HepG2 (cell line): ENCODE results near the gene TGIF1. TPM values are rescaled to one million over a fixed set of nuclear protein-coding genes. Genes with fewer than 3 reads are reported as not detected.

Source experiments
- BRCA1 ChIP-seq: sonication (generic); formaldehyde crosslinking; IDR thresholded peaks from 2 replicates; pipeline ENCODE4 v1.4.0; 2020; ENCODE audit warnings: missing genetic modification reagents
- HNRNPL ChIP-seq: fragments of 200-400 bp; formaldehyde crosslinking; IDR thresholded peaks from 2 replicates; pipeline ENCODE4 v1.6.1; 2017; ENCODE audit warnings: mild to moderate bottlenecking, low read depth, low read length
- NFIB ChIP-seq: sonication (generic); formaldehyde crosslinking; IDR thresholded peaks from 2 replicates; pipeline ENCODE4 v1.9.0; 2021; ENCODE audit warnings: missing genetic modification reagents, mild to moderate bottlenecking, borderline replicate concordance
- PPARG ChIP-seq: conservative IDR thresholded peaks from 2 replicates; pipeline ENCODE4 v1.6.1; 2016; ENCODE audit warnings: missing biosample characterization, missing genetic modification reagents
- ZSCAN25 ChIP-seq: sonication (generic); formaldehyde crosslinking; IDR thresholded peaks from 2 replicates; pipeline ENCODE4 v1.8.0; 2022; ENCODE audit warnings: mild to moderate bottlenecking, missing genetic modification reagents
- polyA plus RNA-seq, 8 experiments: library from polyadenylated mRNA; depleted of rRNA in 3 of 8; stranded (reverse) in 7 of 8; unstranded in 1 of 8; fragments of >200 nt; fragmentation: Illumina TruSeq in 4 of 8; extraction: Trizol in 4 of 8; gene quantifications; 2 replicates each; pipeline versions ENCODE4 v1.2.1 to v1.2.3, GENCODE V29; 2011 to 2016; ENCODE audit warnings: low read depth in 4 of 8, missing spikeins in 1 of 8, mixed read lengths in 1 of 8; ENCODE audit not compliant: insufficient read depth in 1 of 8
- total RNA-seq, 5 experiments: library from RNA; depleted of rRNA; stranded (reverse); fragments of >200 nt; fragmentation: Illumina TruSeq; extraction: Trizol; gene quantifications; 2 replicates each; pipeline ENCODE4 v1.2.3, GENCODE V29; 2016; ENCODE audit warnings: low read depth in 1 of 5
- TF ChIP-seq, protein P1 (sequence below): sonication (generic); formaldehyde crosslinking; IDR thresholded peaks from 2 replicates; pipeline ENCODE4 v1.4.0; 2020; ENCODE audit warnings: missing genetic modification reagents
- TF ChIP-seq, protein P2 (sequence below): sonication (generic); formaldehyde crosslinking; IDR thresholded peaks from 2 replicates; pipeline ENCODE4 v1.4.0; 2020; ENCODE audit warnings: mild to moderate bottlenecking, missing genetic modification reagents

The TGIF1 gene
- total and polyA plus RNA-seq, 2 of the 13 experiments (the other 11 are each of a cell fraction or from before 2014, with no cell fraction given): 50.0 to 76.1 TPM

DNA sequence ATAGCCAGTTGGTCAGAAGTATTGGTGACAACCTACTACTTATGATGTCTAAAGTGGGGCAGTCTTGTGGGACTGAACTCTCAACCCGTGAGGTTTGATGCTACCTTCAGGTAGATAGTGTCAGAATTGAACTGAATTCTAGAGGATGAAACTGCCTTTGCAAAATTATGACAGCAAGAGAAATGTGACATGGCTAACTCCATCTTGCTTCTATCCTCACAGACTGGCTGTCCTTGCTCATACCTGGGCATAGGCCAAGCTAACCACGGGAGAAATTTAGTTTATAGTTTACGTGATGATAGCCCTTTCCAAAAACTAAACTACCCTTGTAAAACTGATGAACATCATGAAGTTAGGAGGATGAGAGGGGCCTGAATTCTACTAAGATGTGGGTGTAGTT lies 24.9 kb upstream of the TGIF1 start (continued):
- TF ChIP-seq, protein P1, sequence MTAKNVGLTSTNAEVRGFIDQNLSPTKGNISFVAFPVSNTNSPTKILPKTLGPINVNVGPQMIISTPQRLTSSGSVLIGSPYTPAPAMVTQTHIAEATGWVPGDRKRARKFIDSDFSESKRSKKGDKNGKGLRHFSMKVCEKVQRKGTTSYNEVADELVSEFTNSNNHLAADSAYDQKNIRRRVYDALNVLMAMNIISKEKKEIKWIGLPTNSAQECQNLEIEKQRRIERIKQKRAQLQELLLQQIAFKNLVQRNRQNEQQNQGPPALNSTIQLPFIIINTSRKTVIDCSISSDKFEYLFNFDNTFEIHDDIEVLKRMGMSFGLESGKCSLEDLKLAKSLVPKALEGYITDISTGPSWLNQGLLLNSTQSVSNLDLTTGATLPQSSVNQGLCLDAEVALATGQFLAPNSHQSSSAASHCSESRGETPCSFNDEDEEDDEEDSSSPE (CRISPR knock-in tag): no peak
- no peak for TF ChIP-seq HNRNPL
- no peak for TF ChIP-seq BRCA1 (CRISPR knock-in tag)
- no peak for TF ChIP-seq PPARG (CRISPR knock-in tag)
- TF ChIP-seq ZSCAN25 (CRISPR knock-in tag): no peak
- no peak for TF ChIP-seq NFIB (CRISPR knock-in tag)
- TF ChIP-seq, protein P2, sequence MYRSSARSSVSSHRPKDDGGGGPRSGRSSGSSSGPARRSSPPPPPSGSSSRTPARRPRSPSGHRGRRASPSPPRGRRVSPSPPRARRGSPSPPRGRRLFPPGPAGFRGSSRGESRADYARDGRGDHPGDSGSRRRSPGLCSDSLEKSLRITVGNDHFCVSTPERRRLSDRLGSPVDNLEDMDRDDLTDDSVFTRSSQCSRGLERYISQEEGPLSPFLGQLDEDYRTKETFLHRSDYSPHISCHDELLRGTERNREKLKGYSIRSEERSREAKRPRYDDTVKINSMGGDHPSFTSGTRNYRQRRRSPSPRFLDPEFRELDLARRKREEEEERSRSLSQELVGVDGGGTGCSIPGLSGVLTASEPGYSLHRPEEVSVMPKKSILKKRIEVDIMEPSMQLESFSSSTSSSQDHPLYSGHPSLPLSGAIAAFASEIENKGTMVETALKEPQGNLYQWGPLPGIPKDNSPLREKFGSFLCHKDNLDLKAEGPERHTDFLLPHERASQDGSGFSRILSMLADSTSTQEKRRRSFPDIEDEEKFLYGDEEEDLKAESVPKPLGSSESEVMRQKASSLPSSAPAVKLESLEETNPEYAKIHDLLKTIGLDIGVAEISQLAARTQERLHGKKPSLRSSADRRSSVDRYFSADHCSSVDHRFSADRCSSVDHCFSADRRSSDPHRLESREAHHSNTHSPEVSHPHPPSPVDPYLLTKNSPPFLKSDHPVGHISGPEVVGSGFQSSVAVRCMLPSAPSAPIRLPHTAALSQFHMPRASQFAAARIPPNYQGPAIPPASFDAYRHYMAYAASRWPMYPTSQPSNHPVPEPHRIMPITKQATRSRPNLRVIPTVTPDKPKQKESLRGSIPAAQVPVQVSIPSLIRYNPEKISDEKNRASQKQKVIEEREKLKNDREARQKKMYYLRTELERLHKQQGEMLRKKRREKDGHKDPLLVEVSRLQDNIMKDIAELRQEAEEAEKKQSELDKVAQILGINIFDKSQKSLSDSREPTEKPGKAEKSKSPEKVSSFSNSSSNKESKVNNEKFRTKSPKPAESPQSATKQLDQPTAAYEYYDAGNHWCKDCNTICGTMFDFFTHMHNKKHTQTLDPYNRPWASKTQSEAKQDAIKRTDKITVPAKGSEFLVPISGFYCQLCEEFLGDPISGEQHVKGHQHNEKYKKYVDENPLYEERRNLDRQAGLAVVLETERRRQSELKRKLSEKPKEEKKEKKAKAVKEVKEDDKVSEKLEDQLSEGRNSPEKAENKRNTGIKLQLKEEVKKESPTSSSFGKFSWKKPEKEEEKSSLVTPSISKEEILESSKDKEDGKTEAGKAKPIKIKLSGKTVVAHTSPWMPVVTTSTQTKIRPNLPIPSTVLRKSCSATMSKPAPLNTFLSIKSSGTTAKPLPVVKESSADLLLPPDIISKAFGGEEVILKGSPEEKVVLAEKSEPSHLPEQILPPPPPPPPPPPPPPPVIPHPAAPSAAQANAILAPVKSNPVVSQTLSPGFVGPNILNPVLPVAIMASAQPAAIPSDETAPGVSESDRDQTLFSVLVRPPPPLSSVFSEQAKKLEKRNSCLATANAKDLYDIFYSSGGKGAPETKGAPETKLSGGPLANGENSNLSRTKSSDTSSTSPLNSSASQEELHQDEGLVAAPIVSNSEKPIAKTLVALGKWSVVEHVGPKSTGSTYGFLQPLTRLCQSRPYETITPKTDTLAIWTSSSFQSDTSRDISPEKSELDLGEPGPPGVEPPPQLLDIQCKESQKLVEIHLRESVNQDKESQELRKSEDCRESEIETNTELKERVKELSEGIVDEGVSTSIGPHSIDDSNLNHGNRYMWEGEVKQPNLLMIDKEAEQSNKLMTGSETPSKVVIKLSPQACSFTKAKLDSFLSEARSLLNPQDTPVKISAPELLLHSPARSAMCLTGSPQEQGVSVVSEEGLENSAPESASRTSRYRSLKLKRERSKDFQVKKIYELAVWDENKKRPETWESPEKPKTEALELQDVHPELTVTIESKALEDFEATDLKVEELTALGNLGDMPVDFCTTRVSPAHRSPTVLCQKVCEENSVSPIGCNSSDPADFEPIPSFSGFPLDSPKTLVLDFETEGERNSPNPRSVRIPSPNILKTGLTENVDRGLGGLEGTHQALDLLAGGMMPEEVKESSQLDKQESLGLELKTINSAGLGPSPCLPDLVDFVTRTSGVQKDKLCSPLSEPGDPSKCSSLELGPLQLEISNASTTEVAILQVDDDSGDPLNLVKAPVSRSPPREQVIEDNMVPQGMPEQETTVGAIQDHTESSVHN (CRISPR knock-in tag): no peak
